ENCODE results near the gene WWC2. TPM values are rescaled to one million over a fixed set of nuclear protein-coding genes. Genes with fewer than 3 reads are reported as not detected.

Gene WWC2
- total and polyA plus RNA-seq, 3 experiments from 2014 or later: 0.80 to 1.7 (median 0.85) TPM

GRCh38 chr4:183306811-183307210 is 207.8 kb downstream of the WWC2 start:
- Mint-ChIP-seq H3K27ac (no peak overlapping the region), H3K36me3 (no peaks in the 10 kb centered on the region), H3K4me3 (no peak overlapping the region), H3K27me3 (peaks cover 3 to 5% of the 10 kb centered on the region in 2 donors), H3K9me3 (no peaks in the 10 kb centered on the region), H3K4me1 (no peaks in the 10 kb centered on the region)
- Histone ChIP-seq H3K27ac (ENCODE audit: low read depth, low read length) (no peak overlapping the region), H3K4me3 (ENCODE audit: low read length) (no peak overlapping the region), H3K36me3 (ENCODE audit: insufficient read depth, low read length) (no peaks in the 10 kb centered on the region), H3K9me3 (ENCODE audit: low read length) (no peaks in the 10 kb centered on the region), H3K27me3 (ENCODE audit: insufficient read depth, low read length, poor library complexity, severe bottlenecking) (no peaks in the 10 kb centered on the region), H3K4me1 (ENCODE audit: insufficient read depth, low read length) (no peaks in the 10 kb centered on the region)
- ChIA-PET CTCF (no interaction called here), POLR2A (no interaction called here)
- DNase-seq: no peak

- POLR2A ChIA-PET: no interaction called here
- no peaks in the 10 kb centered on the region for H3K9me3 Mint-ChIP-seq
These were observed 213.8 kb downstream of the WWC2 start for GRCh38 chr4:183312841-183313240.

GRCh38 chr4:183314336-183314735 is 215.3 kb downstream of the WWC2 start:
- POLR2A ChIA-PET: no interaction called here
- peaks cover 5 to 18% of the 10 kb centered on the region in 2 donors for H3K27me3 Mint-ChIP-seq
- H3K27ac ChIP-seq (ENCODE audit: low read depth, low read length): no peak overlapping the region
- no peaks in the 10 kb centered on the region for H3K4me1 ChIP-seq (ENCODE audit: insufficient read depth, low read length)
- CTCF ChIA-PET: no interaction called here
- H3K4me3 Mint-ChIP-seq: no peak overlapping the region
- no peak overlapping the region for H3K4me3 ChIP-seq (ENCODE audit: low read length)
- no peaks in the 10 kb centered on the region for H3K9me3 ChIP-seq (ENCODE audit: low read length)
- H3K4me1 Mint-ChIP-seq: no peaks in the 10 kb centered on the region
- H3K27me3 ChIP-seq (ENCODE audit: insufficient read depth, low read length, poor library complexity, severe bottlenecking): no peaks in the 10 kb centered on the region
- H3K9me3 Mint-ChIP-seq: no peaks in the 10 kb centered on the region
- no peaks in the 10 kb centered on the region for H3K36me3 ChIP-seq (ENCODE audit: insufficient read depth, low read length)
- H3K36me3 Mint-ChIP-seq: peaks cover 0 to 13% (median 2%) of the 10 kb centered on the region in 3 donors
- peak overlapping the region in 1 of 8 donors; percentile 79 for H3K27ac Mint-ChIP-seq
- no peak for DNase-seq

More at GRCh38 chr4:183312841-183313240, 213.8 kb downstream of the WWC2 start:
- H3K4me3 Mint-ChIP-seq: no peak overlapping the region
- CTCF ChIA-PET: no interaction called here
- no peaks in the 10 kb centered on the region for H3K36me3 ChIP-seq (ENCODE audit: insufficient read depth, low read length)
- H3K27me3 ChIP-seq (ENCODE audit: insufficient read depth, low read length, poor library complexity, severe bottlenecking): no peaks in the 10 kb centered on the region
- no peak for DNase-seq
- no peak overlapping the region for H3K4me3 ChIP-seq (ENCODE audit: low read length)
- no peak overlapping the region for H3K27ac ChIP-seq (ENCODE audit: low read depth, low read length)
- peak overlapping the region in 1 of 8 donors; percentile 40 for H3K27ac Mint-ChIP-seq
- H3K36me3 Mint-ChIP-seq: peaks cover 0 to 13% (median 2%) of the 10 kb centered on the region in 3 donors
- peaks cover 5 to 14% of the 10 kb centered on the region in 2 donors for H3K27me3 Mint-ChIP-seq
- H3K4me1 ChIP-seq (ENCODE audit: insufficient read depth, low read length): no peaks in the 10 kb centered on the region
- H3K9me3 ChIP-seq (ENCODE audit: low read length): no peaks in the 10 kb centered on the region
- H3K4me1 Mint-ChIP-seq: no peaks in the 10 kb centered on the region

- Histone ChIP-seq H3K4me3 (ENCODE audit: low read length) (no peak overlapping the region), H3K27me3 (ENCODE audit: insufficient read depth, low read length, poor library complexity, severe bottlenecking) (no peaks in the 10 kb centered on the region), H3K36me3 (ENCODE audit: insufficient read depth, low read length) (no peaks in the 10 kb centered on the region), H3K9me3 (ENCODE audit: low read length) (no peaks in the 10 kb centered on the region), H3K4me1 (ENCODE audit: insufficient read depth, low read length) (no peaks in the 10 kb centered on the region), H3K27ac (ENCODE audit: low read depth, low read length) (no peak overlapping the region)
- ChIA-PET POLR2A (no interaction called here), CTCF (no interaction called here)
- H3K36me3 Mint-ChIP-seq: peaks cover 0 to 13% (median 2%) of the 10 kb centered on the region in 3 donors
- no peaks in the 10 kb centered on the region for H3K9me3 Mint-ChIP-seq
- no peak for DNase-seq
- no peaks in the 10 kb centered on the region for H3K4me1 Mint-ChIP-seq
- peak overlapping the region in 2 of 8 donors; percentile 1 to 79 for H3K27ac Mint-ChIP-seq
- no peak overlapping the region for H3K4me3 Mint-ChIP-seq
- H3K27me3 Mint-ChIP-seq: peaks cover 5 to 18% of the 10 kb centered on the region in 2 donors
These were observed 215.7 kb downstream of the WWC2 start for GRCh38 chr4:183314806-183315205.

GRCh38 chr4:183318656-183319055 is 219.6 kb downstream of the WWC2 start:
- H3K4me3 Mint-ChIP-seq: peak overlapping the region in 1 of 7 donors; percentile 38
- peaks cover 0 to 6% (median 0%) of the 10 kb centered on the region in 3 donors for H3K36me3 Mint-ChIP-seq
- no peaks in the 10 kb centered on the region for H3K27me3 ChIP-seq (ENCODE audit: insufficient read depth, low read length, poor library complexity, severe bottlenecking)
- peaks cover 10 to 18% (median 12%) of the 10 kb centered on the region in 3 donors for H3K4me1 Mint-ChIP-seq
- H3K9me3 ChIP-seq (ENCODE audit: low read length): no peaks in the 10 kb centered on the region
- no peak overlapping the region for H3K4me3 ChIP-seq (ENCODE audit: low read length)
- DNase-seq: no peak
- no peak overlapping the region for H3K27ac Mint-ChIP-seq
- peaks cover 12% of the 10 kb centered on the region for H3K4me1 ChIP-seq (ENCODE audit: insufficient read depth, low read length)
- ChIA-PET POLR2A (no interaction called here), CTCF (no interaction called here)
- peaks cover 0 to 16% of the 10 kb centered on the region in 2 donors for H3K27me3 Mint-ChIP-seq
- H3K9me3 Mint-ChIP-seq: no peaks in the 10 kb centered on the region
- no peak overlapping the region for H3K27ac ChIP-seq (ENCODE audit: low read depth, low read length)
- H3K36me3 ChIP-seq (ENCODE audit: insufficient read depth, low read length): no peaks in the 10 kb centered on the region

GRCh38 chr4:183320211-183321059 is 221.4 kb downstream of the WWC2 start, which contains the start of gene CLDN22:
CLDN22 (minus strand) TSS chr4:183320276; CDS start chr4:183320218, 58 bp downstream.
- DNase-seq: no peak
- CTCF ChIA-PET: no interaction called here
- peaks cover 2 to 21% of the 10 kb centered on the region in 2 donors for H3K27me3 Mint-ChIP-seq
- no peak within 1 kb of the TSS for H3K4me3 ChIP-seq (ENCODE audit: low read length)
- H3K36me3 ChIP-seq (ENCODE audit: insufficient read depth, low read length): no peaks in the 10 kb centered on the region
- peak within 1 kb of the TSS in 5 of 8 donors; percentile 17 to 76 (median 59) for H3K27ac Mint-ChIP-seq
- peaks cover 12% of the 10 kb centered on the region for H3K4me1 ChIP-seq (ENCODE audit: insufficient read depth, low read length)
- H3K4me1 Mint-ChIP-seq: peaks cover 10 to 18% (median 12%) of the 10 kb centered on the region in 3 donors
- no peak within 1 kb of the TSS for H3K27ac ChIP-seq (ENCODE audit: low read depth, low read length)
- POLR2A ChIA-PET: no interaction called here
- no peaks in the 10 kb centered on the region for H3K9me3 Mint-ChIP-seq
- no peaks in the 10 kb centered on the region for H3K27me3 ChIP-seq (ENCODE audit: insufficient read depth, low read length, poor library complexity, severe bottlenecking)
- no peaks in the 10 kb centered on the region for H3K9me3 ChIP-seq (ENCODE audit: low read length)
- H3K36me3 Mint-ChIP-seq: no peaks in the 10 kb centered on the region
- peak within 1 kb of the TSS in 4 of 7 donors; percentile 8 to 75 (median 33) for H3K4me3 Mint-ChIP-seq

- DNase-seq: peak in 2 of 5 donors; percentile 40 to 51
- peaks cover 0 to 4% (median 0%) of the 10 kb centered on the region in 3 donors for H3K36me3 Mint-ChIP-seq
- Histone ChIP-seq H3K36me3 (ENCODE audit: insufficient read depth, low read length) (no peaks in the 10 kb centered on the region), H3K27me3 (ENCODE audit: insufficient read depth, low read length, poor library complexity, severe bottlenecking) (no peaks in the 10 kb centered on the region), H3K4me1 (ENCODE audit: insufficient read depth, low read length) (peaks cover 12% of the 10 kb centered on the region), H3K9me3 (ENCODE audit: low read length) (no peaks in the 10 kb centered on the region), H3K4me3 (ENCODE audit: low read length) (no peak overlapping the region), H3K27ac (ENCODE audit: low read depth, low read length) (no peak overlapping the region)
- no peaks in the 10 kb centered on the region for H3K9me3 Mint-ChIP-seq
- H3K27me3 Mint-ChIP-seq: peaks cover 4 to 27% of the 10 kb centered on the region in 2 donors
- peak overlapping the region in 6 of 7 donors; percentile 8 to 75 (median 33) for H3K4me3 Mint-ChIP-seq
- peak overlapping the region in 6 of 8 donors; percentile 22 to 76 (median 60) for H3K27ac Mint-ChIP-seq
- H3K4me1 Mint-ChIP-seq: peaks cover 10 to 18% (median 12%) of the 10 kb centered on the region in 3 donors
- POLR2A ChIA-PET: no interaction called here
- CTCF ChIA-PET: no interaction called here
These were observed 222.0 kb downstream of the WWC2 start for GRCh38 chr4:183321079-183321478.

GRCh38 chr4:183321516-183321915 is 222.5 kb downstream of the WWC2 start:
- Mint-ChIP-seq H3K9me3 (no peaks in the 10 kb centered on the region), H3K27ac (peak overlapping the region in 6 of 8 donors; percentile 22 to 76 (median 60)), H3K36me3 (peaks cover 0 to 9% (median 0%) of the 10 kb centered on the region in 3 donors), H3K4me3 (peak overlapping the region in 6 of 7 donors; percentile 8 to 75 (median 33)), H3K4me1 (peaks cover 10 to 18% (median 12%) of the 10 kb centered on the region in 3 donors), H3K27me3 (peaks cover 6 to 31% of the 10 kb centered on the region in 2 donors)
- Histone ChIP-seq H3K4me3 (ENCODE audit: low read length) (no peak overlapping the region), H3K27me3 (ENCODE audit: insufficient read depth, low read length, poor library complexity, severe bottlenecking) (no peaks in the 10 kb centered on the region), H3K9me3 (ENCODE audit: low read length) (no peaks in the 10 kb centered on the region), H3K36me3 (ENCODE audit: insufficient read depth, low read length) (no peaks in the 10 kb centered on the region), H3K27ac (ENCODE audit: low read depth, low read length) (no peak overlapping the region), H3K4me1 (ENCODE audit: insufficient read depth, low read length) (peaks cover 12% of the 10 kb centered on the region)
- no peak for DNase-seq
- ChIA-PET POLR2A (no interaction called here), CTCF (no interaction called here)

Measured in CD8-positive, alpha-beta memory T cell (primary cell).